DMS 273 (cell line): ENCODE measurements around the gene TAF4.
A peak's percentile ranks its signal among the peaks of the same experiment; 100 is the strongest.
"Not testable (repeated sequence)": the region's sequence is repeated elsewhere in the genome, so short reads cannot be mapped to it uniquely, and the experiment has no call there.

Source experiments
- DNase-seq: peaks from one replicate; lab custom pipeline; 2025; ENCODE audit not compliant: unreplicated experiment; lab: John Stamatoyannopoulos, UW

The TAF4 gene

GRCh38 chr20:62056975-62057374 lies 8.7 kb downstream of the TAF4 start:
- no peak for DNase-seq

DNA sequence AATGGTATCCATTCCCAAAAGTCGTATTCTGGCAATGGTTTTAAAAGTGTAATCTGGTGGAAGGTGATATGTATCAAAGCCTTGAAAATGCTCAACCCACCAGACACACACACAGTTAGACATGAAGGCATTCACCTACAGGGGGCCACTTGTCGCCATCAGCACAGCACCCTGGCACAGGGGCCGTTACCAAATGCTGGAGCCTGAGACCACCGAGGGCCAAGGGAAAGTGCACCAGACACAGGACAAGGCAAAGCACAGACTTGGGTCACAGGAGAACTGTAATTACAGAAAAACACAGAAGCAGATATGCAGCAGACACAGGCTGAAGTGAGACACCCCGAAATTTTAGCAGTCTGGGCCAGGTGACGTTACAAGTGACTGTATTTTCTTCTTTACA lies 9.3 kb downstream of the TAF4 start:
- no peak for DNase-seq

GRCh38 chr20:62055862-62056115 lies 9.9 kb downstream of the TAF4 start:
- DNase-seq, result not testable (repeated sequence)

GRCh38 chr20:62055106-62055861 lies 10.4 kb downstream of the TAF4 start:
- no peak for DNase-seq

DNA sequence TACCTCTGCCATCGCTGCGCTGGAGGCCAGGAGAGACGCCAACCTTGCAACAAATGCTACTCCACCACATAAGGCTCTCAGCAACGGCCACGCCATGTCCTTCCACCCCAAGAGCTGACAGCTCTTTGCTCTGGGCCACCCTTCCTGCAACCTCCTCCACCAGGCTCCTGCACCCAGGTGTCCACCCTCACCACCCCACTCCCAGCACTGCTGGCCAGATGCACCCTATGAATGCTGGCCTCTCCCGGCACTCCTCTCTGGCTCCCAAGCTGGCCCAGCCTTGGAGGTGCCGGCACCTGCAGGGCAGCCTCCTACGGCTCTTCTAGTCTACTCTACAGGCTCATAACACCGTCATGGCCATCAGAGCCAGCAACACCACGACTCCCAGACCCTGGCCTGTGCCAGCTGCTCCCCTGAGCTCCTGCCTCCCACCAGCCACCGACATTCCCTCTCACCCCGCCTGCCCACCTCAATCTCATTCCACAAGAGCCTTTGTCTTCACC lies 11.2 kb downstream of the TAF4 start:
- DNase-seq, result no peak

DNA sequence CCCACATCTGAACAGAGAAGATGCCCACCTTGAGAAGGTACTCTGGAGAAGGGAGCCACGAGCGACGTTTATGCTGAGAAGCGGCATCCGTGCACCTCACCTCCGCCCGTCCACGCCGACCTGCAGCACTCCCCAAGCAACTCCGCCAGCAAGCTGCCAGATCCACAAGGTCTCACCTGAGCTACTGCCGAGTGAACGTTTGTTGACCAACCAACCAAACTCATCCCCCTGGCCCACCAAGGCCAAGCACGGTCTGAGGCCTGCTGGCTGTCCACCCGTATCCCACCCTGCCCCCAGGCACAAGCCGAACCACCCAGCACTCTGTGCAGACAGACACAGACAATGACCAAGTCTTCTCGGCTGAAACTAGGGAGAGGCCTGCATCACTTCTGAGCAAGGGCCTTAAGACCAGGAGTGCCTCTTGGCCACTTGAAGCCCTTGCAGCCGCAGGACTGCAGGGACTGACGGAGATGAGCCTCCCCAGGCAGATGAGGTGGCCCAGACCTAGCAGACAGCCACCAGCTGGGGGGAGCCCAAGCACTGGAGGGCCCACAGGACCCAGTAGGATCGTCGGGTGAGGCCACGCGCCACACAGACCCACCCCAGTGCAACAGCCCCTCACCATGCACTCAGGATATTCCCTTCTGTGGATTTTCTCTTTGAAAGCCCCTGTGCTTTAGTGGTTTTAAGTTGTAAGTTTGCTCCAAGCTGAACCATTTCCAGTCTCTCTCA lies 12.1 kb downstream of the TAF4 start:
- DNase-seq, result no peak

DNA sequence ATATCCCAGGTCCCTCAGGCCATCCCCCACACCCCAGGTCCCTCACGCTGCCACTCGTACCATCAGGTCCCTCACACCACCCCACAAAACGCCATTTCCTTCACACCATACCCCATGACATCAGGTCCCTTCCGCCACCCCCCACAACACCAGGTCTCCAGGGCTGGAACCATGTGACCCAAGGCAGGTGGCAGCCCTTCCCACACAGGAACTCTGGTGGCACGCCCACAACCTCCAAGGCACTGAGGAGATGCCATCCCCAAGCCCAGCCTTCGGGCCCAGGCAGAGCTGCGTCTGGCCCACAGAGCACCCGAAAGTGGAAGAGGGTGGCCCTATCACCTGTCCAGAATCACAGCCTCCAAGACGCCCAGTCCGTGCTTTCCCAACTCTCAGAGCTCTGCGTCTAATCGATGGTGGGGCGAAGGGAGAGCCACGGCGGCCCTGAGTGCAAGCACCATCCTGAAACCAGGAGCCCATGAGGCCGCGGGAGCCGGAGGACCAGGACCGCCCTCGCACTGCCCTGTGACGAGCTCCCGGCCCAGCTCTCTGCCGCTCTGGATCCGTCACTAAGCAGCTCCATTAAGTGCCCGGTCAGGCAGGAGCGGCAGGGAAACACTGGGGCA lies 12.7 kb downstream of the TAF4 start:
- DNase-seq, result no peak

GRCh38 chr20:62052336-62052841 lies 13.3 kb downstream of the TAF4 start:
- no peak for DNase-seq

DNA sequence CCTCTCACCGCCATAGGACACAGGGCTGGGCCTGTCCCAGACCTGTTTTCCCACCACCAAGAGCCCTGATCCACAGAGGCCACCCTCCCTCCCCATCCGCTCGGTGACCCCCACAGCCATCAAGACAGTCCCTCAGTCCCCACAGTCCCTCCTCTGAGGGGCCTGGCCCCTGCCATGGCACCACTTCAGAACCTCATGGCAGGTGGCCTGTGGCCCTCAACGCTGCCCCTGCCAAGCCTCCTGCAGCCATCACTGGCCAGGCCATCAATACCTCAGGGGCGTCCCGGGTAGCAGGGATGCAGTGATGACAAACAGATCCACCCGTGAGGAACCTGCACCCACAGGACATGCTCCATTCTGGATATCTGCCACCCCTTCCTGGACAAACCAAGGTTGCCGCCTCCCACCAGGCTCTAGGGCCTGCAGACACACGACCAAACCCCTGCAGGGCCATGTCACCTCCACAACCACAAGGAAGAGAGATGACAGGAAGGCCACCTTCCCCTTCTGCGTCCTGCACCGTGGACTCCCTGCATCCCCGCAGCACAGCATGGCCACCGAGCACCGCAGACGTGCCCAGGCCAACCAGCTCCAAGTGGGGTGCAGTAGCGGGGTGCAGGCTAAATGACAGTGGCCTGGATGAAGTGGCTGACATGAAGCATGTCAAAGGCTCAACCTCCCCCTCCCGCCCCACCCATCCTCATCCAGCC lies 14.0 kb downstream of the TAF4 start:
- no peak for DNase-seq

DNA sequence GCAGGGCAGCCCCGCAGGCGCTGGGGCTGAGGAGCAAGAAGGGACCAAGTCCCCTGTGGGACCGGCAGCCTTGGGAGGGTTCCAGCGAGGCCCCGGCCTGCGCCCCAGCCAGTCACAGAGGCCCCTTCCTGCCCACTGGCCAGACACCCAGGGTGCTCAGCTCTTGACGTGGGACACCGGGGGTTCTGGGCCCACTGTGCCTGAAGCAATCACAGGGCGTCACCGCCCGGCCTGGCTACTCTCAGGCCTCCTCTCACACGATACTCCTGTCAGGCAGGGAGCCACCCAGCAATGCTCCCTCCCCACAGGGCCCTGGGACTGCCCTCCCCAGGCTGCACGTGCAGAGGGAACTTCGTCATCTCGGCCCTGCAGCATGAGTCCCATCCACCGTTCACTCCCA lies 14.5 kb downstream of the TAF4 start:
- no peak for DNase-seq

DNA sequence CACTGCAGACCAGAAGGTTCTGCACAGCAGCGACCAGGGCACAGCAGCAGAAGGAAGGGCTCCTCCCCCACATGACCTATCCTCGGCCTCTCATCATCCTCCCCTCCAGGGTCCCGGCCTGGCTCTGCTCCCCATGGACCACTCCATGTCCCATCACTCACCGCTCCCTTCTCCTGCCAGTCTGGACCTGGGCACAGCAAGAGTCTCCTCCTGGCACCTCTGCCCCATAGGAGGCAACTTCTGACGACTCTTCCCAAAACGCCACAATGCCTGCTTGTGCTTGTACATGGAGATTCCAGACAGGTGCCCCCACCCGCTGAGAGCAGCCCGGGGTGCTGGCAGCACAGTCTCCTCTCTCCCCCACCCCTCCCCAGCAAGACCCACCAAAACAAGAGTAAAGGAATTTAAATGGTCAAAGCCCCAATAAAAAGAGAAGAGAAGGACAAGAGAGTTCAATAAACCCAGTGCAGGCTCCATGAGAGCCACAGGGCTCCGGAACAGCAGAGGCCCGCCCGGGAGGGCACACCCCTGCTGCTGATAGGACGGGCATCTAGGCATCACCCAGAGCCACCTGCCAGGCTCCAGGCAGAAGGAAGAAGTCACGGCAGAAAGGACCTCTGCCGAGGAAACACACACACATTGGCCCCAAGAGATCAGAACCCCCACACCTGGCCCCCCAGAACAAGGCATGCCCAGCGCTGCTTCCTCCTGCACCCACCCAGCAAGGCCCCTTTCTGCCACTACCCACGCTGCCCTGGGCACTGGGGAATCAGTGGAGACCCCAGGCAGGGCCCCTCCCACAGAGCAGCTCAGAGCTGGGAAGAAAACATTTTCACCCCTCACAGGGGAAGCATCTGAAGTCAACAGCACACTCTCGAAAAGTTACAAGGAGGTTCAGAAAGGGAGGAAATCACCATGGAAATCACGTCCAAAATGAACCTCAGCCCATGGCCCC lies 15.2 kb downstream of the TAF4 start:
- DNase-seq, result no peak

DNA sequence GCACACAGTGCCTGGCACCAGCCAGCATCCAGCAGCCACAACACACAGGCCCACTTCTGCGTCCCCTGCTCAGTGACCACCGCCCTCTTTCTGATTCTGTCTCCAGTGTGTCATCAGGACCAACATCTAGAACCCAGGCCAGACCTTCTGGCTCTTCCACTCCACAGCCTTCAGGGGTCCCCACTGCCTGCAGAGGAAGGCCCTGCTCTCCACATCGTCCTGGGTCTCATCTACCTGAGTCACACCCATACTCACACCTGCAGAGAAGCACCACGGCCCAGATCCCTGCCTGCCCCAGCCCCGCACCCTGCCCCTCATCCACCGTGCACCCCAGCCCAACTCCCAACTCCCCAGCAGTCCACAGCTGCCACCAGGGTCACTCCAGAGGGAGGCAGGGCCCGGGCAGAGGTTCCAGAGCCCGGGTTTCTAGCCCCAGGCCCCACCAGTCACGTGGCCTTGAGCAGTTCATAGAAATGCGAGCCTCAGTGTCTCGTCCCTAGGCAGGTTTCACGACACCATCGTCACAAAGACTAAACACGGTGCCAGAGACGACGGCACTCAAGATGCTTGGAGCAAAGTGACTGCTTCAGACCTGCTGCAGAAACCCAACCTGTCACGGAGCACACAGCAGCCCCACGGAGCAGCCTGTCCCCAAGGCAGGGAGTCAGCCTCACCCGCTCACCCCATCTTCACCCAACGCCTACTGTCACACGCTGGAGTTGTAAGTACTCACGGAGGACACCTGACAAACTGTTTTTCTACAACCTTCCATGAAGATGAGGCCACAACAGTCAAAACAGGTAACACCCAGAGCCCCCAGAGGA lies 16.1 kb downstream of the TAF4 start:
- no peak for DNase-seq

- DNase-seq, result no peak
These were observed 16.8 kb downstream of the TAF4 start for GRCh38 chr20:62048821-62049291.

DNA sequence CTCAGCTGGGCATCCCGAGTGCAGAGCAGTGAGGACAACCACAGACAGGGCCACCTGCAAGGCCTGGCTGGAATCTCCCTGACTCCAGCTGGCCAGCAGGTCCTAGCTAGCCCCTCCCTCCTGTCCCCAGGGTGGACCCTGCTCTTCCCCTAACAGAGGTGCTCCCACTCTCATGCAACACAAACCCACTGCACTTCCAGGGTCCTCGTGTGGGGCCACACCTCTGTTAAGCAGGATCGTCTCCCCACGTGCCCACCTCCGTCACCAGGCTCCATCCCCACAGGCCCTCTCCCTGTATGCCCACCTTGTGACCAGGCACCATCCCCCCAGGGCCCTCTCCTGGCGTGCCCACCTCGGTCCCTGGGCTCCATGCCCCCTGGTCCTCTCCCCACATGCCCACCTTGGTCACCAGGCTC lies 17.3 kb downstream of the TAF4 start:
- DNase-seq, result no peak

GRCh38 chr20:62047666-62048345 lies 17.9 kb downstream of the TAF4 start:
- no peak for DNase-seq

DNA sequence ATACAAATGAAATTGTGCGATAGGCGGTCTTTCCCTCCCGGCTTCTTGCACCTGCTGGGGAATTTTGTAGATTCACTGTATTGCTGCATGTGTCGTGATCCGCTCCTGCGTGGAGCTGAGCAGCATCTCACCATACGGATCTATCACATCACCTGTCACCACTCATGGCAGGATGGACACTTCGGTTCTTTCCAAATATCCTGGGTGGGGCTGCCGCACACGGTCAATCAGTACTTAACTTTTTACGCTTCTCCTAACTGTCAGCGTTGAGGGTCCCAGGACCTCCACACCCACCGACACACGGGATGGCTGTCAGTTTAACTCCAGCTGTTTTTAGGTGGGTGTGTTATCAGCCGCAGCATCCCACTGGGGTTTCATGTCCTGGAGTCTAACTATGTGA lies 19.2 kb downstream of the TAF4 start:
- DNase-seq, result no peak

GRCh38 chr20:62045529-62046285 lies 20.0 kb downstream of the TAF4 start:
- peak; percentile 9 for DNase-seq

- DNase-seq, result no peak
These were observed 20.6 kb downstream of the TAF4 start for GRCh38 chr20:62045118-62045517.
